HL-60/S4 treated with retinoic acid at 250 ng/mL for 4 days and 3 days (cell line): ENCODE data around the gene MAST3.

ENCODE experiments used
- in situ Hi-C: fragments of 300-500 bp; cut with MboI; formaldehyde crosslinking; loops from 2 replicates; pipeline ENCODE4 v1.7.0; 2022; ENCODE audit warnings: low sequenced_read_pairs

Gene MAST3

GRCh38 chr19:18097217-18097992 is at the start of gene MAST3:
MAST3 (plus strand) TSS chr19:18097778; CDS start chr19:18097793, 15 bp downstream.
- in situ Hi-C loops: no loop called here

GRCh38 chr19:18049385-18049784 is 48.2 kb upstream of the MAST3 start:
- in situ Hi-C loops: no loop called here

GRCh38 chr19:18051887-18052286 is 45.7 kb upstream of the MAST3 start:
- in situ Hi-C loops: loop anchor here (5.0 kb wide), 1 partner anchor 35 kb away; no protein-coding TSS in a partner anchor

DNA sequence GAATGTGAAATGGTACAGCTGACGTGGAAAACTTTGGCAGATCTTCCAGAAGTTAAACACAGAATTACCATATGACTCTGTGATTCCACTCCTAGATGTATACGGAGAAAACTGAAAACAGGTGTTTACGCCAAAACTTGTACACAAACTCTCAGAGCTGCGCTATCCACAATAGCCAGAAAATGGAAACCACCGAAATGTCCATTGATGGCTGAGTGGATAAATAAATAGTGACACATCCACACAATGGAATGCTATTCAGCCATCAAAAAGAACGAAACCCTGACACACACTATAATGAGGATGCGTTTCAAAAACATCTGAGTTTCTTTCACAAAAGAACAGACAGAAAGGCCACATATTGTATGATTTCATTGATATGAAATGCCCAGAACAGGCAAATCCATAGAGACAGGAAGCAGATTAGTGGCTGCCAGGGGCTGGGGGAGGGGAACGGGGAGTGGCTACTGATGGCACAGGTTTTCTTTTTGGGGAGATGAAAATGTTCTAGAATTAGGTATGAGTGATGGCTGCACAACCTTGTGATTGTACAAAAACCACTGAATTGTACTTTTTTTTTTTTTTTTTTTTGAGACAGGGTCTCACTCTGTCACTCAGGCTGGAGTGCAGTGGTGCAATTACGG is 43.9 kb upstream of the MAST3 start:
- in situ Hi-C loops: loop anchor here (5.0 kb wide), 1 partner anchor 36 kb away; no protein-coding TSS in a partner anchor

GRCh38 chr19:18055967-18056366 is 41.6 kb upstream of the MAST3 start:
- in situ Hi-C loops: no loop called here

DNA sequence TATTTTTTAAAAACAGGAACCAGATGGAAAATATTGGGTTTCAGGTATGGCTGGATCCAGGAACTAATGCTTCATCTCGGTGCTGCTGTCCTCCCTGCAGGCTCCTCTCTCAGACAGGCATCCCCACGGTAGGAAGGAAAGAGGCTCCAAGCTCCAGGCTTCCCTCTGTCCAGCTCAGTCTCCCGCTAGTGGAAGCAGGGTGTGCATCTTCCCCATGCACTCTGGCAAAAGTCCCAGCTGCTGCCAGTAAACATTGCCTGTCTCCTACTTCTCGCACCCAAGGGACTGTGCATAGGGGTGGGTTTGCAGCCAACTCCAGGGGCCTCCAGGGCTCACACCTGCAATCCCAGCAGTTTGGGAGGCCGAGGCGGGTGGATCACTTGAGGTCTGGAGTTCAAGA is 40.0 kb upstream of the MAST3 start:
- in situ Hi-C loops: no loop called here

- in situ Hi-C loops: no loop called here
Observed at GRCh38 chr19:18058208-18059009, 39.2 kb upstream of the MAST3 start.

DNA sequence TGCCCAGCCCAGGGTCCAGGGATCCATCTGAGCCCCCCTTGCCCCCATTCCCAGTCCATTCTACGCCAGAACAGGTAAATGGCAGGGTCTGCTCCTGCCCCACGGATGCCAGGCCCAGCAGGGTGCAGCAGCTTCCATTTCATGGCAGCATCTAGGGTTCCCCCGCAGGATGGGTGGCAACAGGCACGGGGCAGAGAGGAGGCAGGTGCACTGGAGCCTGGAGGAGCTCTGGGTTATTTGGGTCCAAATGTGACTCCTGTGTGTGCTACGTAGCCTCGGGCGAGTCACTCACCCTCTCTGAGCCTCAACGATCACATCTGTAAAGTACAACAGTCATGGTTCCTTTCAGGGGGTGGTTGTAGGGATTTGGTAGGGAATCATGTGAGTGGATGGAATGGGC is 38.3 kb upstream of the MAST3 start:
- in situ Hi-C loops: no loop called here

GRCh38 chr19:18059902-18060301 is 37.7 kb upstream of the MAST3 start:
- in situ Hi-C loops: no loop called here

GRCh38 chr19:18060472-18060871 is 37.1 kb upstream of the MAST3 start:
- in situ Hi-C loops: no loop called here

DNA sequence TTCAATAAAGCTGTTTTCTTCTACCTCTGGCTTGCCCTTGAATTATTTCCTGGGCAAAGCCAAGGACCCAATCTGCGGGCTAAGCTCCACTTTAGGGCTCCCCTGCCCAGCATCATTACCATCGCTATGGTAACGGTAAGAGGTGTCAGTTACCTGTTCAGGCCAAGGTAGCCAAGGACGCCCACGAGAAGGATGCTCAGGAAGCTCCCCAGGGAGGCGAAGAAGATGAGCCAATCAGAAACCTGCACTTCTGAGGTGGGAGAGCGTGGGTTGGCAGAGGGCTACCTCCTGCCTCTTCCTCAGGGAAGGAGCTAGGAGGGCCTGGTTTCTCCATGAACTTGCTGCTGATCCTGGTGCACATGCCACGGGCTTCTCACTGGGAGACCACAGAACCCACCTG is 35.5 kb upstream of the MAST3 start:
- in situ Hi-C loops: no loop called here

DNA sequence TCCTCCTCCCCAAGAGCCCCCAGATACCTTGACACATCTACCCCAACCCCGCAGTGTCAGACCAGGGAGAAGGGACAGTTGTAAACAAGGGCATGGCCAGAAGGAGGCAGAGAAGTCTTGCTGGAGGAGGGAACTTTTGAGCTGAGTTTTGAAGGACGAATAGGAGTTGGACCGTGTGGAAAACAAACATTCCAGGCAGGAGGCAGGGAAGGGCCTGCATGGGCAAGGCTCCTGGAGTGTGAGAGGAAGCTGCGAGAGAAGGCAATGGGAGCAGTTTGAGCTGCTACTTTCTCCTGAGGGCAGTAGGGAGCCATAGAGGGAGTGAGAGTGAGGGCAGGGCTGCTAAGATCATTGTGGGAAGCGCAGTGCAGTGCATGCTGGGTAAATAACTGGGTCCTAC is 34.1 kb upstream of the MAST3 start:
- in situ Hi-C loops: no loop called here

- in situ Hi-C loops: no loop called here
Observed at GRCh38 chr19:18065173-18065495, 32.4 kb upstream of the MAST3 start.

GRCh38 chr19:18068395-18068794 is 29.2 kb upstream of the MAST3 start:
- in situ Hi-C loops: no loop called here

- in situ Hi-C loops: no loop called here
Observed at GRCh38 chr19:18069383-18069782, 28.2 kb upstream of the MAST3 start.

DNA sequence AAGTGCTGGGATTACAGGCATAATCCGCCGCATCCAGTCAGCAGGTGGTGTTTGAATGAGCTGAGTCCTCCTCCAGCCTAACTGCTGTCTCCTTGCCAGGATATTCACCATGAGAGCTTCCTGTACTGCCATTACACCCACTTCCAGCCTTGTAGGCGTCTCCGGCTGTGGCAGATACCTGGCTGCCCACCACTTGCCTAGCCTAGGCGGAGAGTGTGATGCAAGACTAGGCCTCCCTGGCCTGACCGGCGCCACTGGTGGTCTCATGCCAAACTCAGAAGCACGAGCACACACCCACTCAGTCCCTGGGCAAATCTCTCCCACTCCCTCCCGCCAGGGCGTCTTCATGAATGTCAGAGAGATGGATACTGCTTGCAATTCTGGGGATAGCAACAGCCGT is 27.4 kb upstream of the MAST3 start:
- in situ Hi-C loops: no loop called here

DNA sequence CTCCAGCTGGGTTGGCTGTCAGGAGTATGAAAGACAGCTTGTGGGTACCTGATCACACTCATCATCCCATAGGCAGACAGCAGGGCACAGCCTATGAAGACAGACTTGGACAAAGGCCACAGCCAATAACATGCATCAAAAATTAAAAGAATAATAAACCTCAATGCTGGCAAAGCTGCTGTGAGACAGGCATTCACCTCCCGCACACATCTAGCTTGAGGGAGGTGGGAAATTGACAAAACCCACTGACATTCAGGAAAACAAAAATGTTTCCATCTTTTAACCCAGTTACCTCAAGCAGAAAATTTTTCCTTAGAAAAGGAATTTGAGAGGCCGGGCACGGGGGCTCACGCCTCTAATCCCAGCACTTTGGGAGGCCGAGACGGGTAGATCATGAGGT is 25.2 kb upstream of the MAST3 start:
- in situ Hi-C loops: no loop called here

DNA sequence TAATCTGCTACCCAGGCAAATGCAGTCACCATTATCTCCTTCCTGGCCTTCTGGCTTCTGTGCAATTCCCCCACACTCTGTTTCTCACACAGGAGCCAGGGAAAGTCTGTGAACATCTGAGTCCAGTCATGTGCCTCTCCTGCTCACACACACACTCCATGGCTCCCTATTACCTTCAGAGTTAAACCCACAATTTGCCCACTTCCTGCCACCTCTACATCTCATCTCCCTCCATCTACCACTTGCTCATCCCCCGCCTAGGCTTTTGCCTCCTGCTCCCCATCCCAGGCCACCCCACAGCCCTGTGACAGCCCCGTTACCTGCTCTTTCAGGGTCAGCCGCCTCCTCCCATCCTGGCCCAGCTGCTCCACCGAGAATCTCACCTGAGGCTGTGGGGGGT is 24.4 kb upstream of the MAST3 start:
- in situ Hi-C loops: no loop called here

DNA sequence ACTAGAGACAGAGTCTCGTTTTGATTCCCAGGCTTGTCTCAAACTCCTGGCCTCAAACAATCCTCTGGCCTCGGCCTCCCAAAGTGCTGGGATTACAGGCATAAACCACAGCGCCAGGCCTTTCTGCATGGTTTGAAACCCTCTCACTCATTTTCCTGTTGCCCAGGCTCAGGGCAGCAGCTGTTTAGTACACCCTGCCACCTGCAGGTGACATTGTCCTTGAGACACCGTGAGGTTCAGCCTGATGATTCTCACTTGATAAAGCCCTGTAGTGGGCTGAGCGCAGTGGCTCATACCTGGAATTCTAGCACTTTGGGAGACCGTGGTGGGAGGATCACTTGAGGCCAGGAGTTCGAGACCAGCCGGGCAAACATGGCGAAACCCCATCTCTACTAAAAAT is 23.4 kb upstream of the MAST3 start:
- in situ Hi-C loops: no loop called here

DNA sequence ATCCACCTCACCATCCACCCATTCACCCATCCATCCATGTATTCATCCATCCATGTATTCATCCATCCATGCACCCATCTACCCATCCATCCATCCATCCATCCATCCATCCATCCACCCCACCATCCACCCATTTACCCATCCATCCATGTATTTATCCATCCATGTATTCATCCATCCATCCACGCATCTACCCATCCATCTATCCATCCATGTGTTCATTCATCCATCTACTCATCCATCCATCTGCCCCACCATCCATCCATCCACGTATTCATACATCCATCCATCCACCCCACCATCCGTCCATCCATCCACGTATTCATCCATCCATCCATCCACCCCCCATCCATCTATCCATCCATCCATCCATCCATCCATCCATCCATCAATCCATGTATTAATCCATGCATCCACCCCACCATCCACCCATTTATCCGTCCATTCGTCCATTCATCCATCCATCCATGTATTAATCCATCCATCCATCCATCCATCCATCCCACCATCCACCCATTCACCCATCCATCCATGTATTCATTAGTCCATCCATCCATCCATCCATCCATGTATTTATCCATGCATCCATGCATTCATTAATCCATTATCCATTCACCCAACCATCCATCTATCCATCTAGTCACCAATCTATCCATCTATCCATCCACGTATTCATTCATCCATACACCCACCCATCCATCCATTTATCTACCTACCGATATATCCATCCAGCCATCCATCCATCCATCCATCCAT is 13.5 kb upstream of the MAST3 start:
- in situ Hi-C loops: no loop called here
